ENCODE measurements around the gene TNNI2. TPM values are rescaled to one million over a fixed set of nuclear protein-coding genes. Genes with fewer than 3 reads are reported as not detected.
A peak's percentile ranks its signal among the peaks of the same experiment; 100 is the strongest.
"Not testable (repeated sequence)": the region's sequence is repeated elsewhere in the genome, so short reads cannot be mapped to it uniquely, and the experiment has no call there.

TNNI2 gene
- total RNA-seq, 1 donor: not detected

- no peak overlapping the region for H3K4me3 ChIP-seq (ENCODE audit: low read depth, low read length)
- TF ChIP-seq CTCF (IDR thresholded peaks at IDR 0.05; ENCODE audit: insufficient read depth, low read depth, low read length): no peak
- peak; percentile 39 for DNase-seq (ENCODE audit: low read depth)
These were observed 42.9 kb downstream of the TNNI2 start for GRCh38 chr11:1881442-1882264.

- peak; percentile 86 for TF ChIP-seq CTCF (IDR thresholded peaks at IDR 0.05; ENCODE audit: insufficient read depth, low read depth, low read length)
- no peak overlapping the region for H3K4me3 ChIP-seq (ENCODE audit: low read depth, low read length)
- DNase-seq (ENCODE audit: low read depth): peak; percentile 76
These were observed 43.8 kb downstream of the TNNI2 start for GRCh38 chr11:1882265-1883238.

DNA sequence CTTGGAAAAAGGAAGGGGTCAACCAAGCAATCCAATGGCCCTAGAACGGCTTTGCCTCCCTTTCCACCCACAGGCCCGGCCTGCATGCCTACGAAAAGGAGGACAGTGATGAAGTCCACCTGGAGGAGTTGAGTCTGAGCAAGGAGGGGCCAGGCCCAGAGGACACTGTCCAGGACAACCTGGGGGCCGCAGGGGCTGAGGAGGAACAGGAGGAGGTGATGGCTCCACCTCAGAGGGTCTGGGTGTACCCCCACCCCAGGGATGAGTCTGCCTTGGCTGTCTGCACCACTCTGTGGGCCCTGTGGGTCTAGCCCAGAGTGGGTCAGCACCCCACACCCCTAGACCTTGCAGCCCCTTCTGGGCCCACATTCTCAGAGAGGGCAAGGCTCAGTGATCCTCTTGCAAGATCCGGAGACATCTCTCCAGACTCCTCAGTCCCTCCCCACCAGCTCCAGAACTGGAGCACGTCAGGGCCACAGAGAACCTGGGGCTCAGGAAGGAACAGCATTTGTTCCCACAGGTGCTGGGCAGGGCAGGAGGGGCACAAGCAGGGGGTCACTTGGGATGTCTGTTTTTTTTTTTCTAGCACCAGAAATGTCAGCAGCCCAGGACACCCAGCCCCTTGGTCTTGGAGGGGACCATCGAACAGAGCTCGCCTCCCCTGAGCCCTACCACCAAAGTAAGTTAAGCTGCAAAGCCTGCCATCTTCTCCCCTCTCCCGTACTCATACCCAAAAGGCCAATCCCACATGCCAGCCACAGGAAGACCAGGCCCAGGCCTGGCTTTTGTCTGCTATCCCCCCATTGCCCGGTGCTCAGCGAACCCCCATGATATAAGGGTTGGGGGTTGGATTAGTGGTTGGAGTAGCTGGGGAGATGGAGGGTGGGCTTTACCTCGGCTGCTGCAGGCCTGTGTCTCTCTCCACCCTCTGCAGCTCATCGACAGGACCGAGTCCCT is 44.8 kb downstream of the TNNI2 start:
- no peak for DNase-seq (ENCODE audit: low read depth)
- no peak for TF ChIP-seq CTCF (IDR thresholded peaks at IDR 0.05; ENCODE audit: insufficient read depth, low read depth, low read length)
- H3K4me3 ChIP-seq (ENCODE audit: low read depth, low read length): no peak overlapping the region

GRCh38 chr11:1884303-1884700 is 45.5 kb downstream of the TNNI2 start:
- DNase-seq (ENCODE audit: low read depth): no peak
- TF ChIP-seq CTCF (IDR thresholded peaks at IDR 0.05; ENCODE audit: insufficient read depth, low read depth, low read length): no peak
- no peak overlapping the region for H3K4me3 ChIP-seq (ENCODE audit: low read depth, low read length)

- not testable (repeated sequence) for DNase-seq (ENCODE audit: low read depth); H3K4me3 ChIP-seq (ENCODE audit: low read depth, low read length)
These were observed 47.8 kb downstream of the TNNI2 start for GRCh38 chr11:1886551-1886950.

DNA sequence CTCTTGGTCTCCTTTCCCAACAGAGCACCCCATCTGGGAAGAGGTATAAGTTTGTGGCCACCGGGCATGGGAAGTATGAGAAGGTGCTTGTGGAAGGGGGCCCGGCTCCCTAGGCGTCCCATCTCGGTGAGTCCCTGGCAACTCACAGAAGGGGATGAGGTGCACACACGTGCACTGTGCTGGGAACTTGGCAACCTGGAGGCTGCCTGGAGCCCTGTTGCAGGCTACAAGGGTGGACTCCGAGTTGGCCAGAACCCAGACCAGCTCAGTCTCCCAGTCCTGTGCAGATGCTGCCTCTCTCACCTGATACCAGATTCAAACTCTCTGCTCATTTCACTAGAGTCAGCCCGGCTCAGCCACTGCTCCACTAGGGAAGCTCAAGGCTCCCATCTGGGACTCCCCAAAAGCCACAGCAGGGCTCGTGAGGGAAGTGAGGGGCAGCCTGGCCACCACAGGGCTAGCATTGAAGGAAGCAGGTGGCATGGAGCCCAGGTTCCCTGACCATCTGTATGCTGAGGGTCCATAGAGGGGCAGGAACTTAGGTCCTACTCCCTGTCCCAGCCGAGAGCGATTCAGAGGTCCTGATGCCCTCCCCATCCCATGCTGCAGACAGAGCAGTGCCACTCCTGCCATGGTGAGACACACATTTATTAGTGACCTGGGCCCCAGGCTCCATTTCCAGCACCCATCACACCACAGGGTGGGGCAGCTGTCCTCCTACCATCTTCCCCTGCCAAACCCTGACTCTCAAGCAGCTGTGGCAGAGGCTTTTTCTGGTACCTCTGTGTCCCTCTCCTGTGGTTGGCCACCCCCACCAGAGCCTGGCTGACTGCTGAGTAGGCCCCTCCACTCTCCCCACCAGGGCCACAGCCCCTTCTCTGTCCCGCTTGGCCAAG is 48.9 kb downstream of the TNNI2 start:
- no peak for TF ChIP-seq CTCF (IDR thresholded peaks at IDR 0.05; ENCODE audit: insufficient read depth, low read depth, low read length)
- DNase-seq (ENCODE audit: low read depth): no peak
- no peak overlapping the region for H3K4me3 ChIP-seq (ENCODE audit: low read depth, low read length)
